Right lobe of liver (tissue), 4 donors: ENCODE data around the gene ALS2CL.

Source experiments
- POLR2A ChIP-seq: fragments of 450-650 bp; IDR thresholded peaks from one replicate; pipeline ENCODE4 v1.6.1; 2017; ENCODE audit warnings: antibody characterized with exemption, mild to moderate bottlenecking
- TF ChIP-seq, protein P1 (sequence below), 4 donors: fragments of 200-600 bp in 3 of 4; fragments of 450-650 bp in 1 of 4; IDR thresholded peaks; one replicate each; pipeline versions ENCODE4 v1.5.1 to v1.8.0; 2016 to 2022; ENCODE audit warnings: antibody characterized with exemption in 4 of 4, mild to moderate bottlenecking in 2 of 4
- donor health status: DM: no; HTN: no; CAD: no.
- donor health status: DM: no; HTN: no; CAD: no.
- donor health status: DM: no; HTN: yes; CAD: no.

DNA sequence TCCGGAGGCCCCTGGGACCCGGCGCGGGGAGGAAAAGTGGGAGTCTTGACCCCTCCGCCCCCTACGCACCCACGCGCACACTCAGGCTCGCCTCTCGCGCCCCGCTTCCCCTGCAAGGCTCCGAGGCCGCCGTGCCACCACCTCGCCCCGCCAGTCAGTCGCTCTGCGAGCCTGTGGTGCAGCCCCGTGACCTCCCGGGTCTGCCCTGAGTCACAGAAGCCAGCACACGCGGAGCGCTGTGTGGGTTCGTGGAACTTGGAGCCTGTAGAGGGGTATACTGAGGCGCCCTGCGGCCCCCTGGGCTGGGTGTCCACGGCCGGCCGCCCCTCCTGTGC, 380 bp upstream of the ALS2CL start:
- TF ChIP-seq POLR2A = no peak
- TF ChIP-seq, protein P1, sequence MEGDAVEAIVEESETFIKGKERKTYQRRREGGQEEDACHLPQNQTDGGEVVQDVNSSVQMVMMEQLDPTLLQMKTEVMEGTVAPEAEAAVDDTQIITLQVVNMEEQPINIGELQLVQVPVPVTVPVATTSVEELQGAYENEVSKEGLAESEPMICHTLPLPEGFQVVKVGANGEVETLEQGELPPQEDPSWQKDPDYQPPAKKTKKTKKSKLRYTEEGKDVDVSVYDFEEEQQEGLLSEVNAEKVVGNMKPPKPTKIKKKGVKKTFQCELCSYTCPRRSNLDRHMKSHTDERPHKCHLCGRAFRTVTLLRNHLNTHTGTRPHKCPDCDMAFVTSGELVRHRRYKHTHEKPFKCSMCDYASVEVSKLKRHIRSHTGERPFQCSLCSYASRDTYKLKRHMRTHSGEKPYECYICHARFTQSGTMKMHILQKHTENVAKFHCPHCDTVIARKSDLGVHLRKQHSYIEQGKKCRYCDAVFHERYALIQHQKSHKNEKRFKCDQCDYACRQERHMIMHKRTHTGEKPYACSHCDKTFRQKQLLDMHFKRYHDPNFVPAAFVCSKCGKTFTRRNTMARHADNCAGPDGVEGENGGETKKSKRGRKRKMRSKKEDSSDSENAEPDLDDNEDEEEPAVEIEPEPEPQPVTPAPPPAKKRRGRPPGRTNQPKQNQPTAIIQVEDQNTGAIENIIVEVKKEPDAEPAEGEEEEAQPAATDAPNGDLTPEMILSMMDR (IDR thresholded peaks at IDR 0.05) = no peak
